Measurements from ENCODE around the gene HCRTR2. TPM values are rescaled to one million over a fixed set of nuclear protein-coding genes. Genes with fewer than 3 reads are reported as not detected.

Gene HCRTR2
- total and polyA plus RNA-seq, 2 of the 8 experiments (the other 6 are each of a cell fraction or from before 2014, with no cell fraction given) = 0.19 to 0.23 TPM

GRCh38 chr6:55286824-55287223, 112.5 kb downstream of the HCRTR2 start:
- ChIA-PET POLR2A (ENCODE audit: partially characterized antibody) (no interaction called here), CTCF (ENCODE audit: partially characterized antibody) (interaction anchor here (0.8 to 2.1 kb wide), 3 partner anchors 9 to 379 kb away, joined by 3 to 9 read pairs (median 3); no protein-coding TSS in a partner anchor)
- Histone ChIP-seq H3K79me2 (ENCODE audit: control insufficient read depth in 1 of 2, insufficient read depth in 2 of 2, low read length in 2 of 2) (no peaks in the 10 kb centered on the region), H4K91ac (replicated peaks; ENCODE audit: insufficient read length, low read length) (no peak overlapping the region), H3K27me3 (replicated peaks in 1 of 4; ENCODE audit: control insufficient read depth in 3 of 4, extremely low read depth in 1 of 4, insufficient read depth in 3 of 4, low read length in 3 of 4) (no peaks in the 10 kb centered on the region), H2BK12ac (ENCODE audit: low read depth, low read length) (no peak overlapping the region), H4K20me1 (replicated peaks in 1 of 2; ENCODE audit: control insufficient read depth in 1 of 2, insufficient read depth in 2 of 2, low read length in 2 of 2) (no peaks in the 10 kb centered on the region), H2BK5ac (ENCODE audit: low read depth, low read length) (no peak overlapping the region), H3K14ac (ENCODE audit: insufficient read length) (no peak overlapping the region), H4K8ac (ENCODE audit: extremely low read depth, insufficient read depth, low read length) (no peak overlapping the region), H2AFZ (ENCODE audit: low read length) (peak overlapping the region; percentile 73; the same call in 1 of the 2 replicates), H3K23me2 (ENCODE audit: low read depth, low read length) (no peaks in the 10 kb centered on the region), H3K9ac (replicated peaks in 1 of 4; ENCODE audit: extremely low read depth in 1 of 4, low read depth in 3 of 4, low read length in 3 of 4) (no peak overlapping the region), H3K36me3 (ENCODE audit: control insufficient read depth in 2 of 4, insufficient read depth in 4 of 4, low read length in 3 of 4) (no peaks in the 10 kb centered on the region), H3K4ac (replicated peaks; ENCODE audit: insufficient read length, low read depth, low read length) (no peak overlapping the region), H2AK5ac (ENCODE audit: low read depth, low read length) (no peak overlapping the region), H3K79me1 (ENCODE audit: low read depth, low read length) (no peaks in the 10 kb centered on the region), H2BK120ac (replicated peaks; ENCODE audit: low read depth, low read length) (no peak overlapping the region), H3K4me3 (ENCODE audit: extremely low read depth in 1 of 4, insufficient read depth in 2 of 4, low read depth in 3 of 4, low read length in 4 of 4) (no peak overlapping the region), H3K23ac (ENCODE audit: insufficient read length) (no peak overlapping the region), H2BK20ac (ENCODE audit: low read length) (no peak overlapping the region), H3K56ac (replicated peaks; ENCODE audit: insufficient read length, low read depth, low read length) (no peak overlapping the region), H3K18ac (ENCODE audit: extremely low read depth, low read length) (no peak overlapping the region), H4K5ac (ENCODE audit: insufficient read length, low read depth, low read length) (no peak overlapping the region), H2BK15ac (ENCODE audit: low read length) (no peak overlapping the region), H3K4me1 (replicated peaks in 1 of 4; ENCODE audit: control insufficient read depth in 3 of 4, insufficient read depth in 4 of 4, low read length in 3 of 4) (no peaks in the 10 kb centered on the region), H3K4me2 (ENCODE audit: insufficient read depth in 1 of 2, low read depth in 2 of 2, low read length in 2 of 2) (no peak overlapping the region), H3K9me3 (ENCODE audit: insufficient read depth in 2 of 2, low read depth in 1 of 2, low read length in 1 of 2) (no peaks in the 10 kb centered on the region), H3K27ac (ENCODE audit: low read depth, low read length) (no peak overlapping the region)
- 91% methylated on average over 2 of the region's 2 CpGs; no CpG with 5 or more reads in 1 of the 2 experiments for whole genome bisulfite sequencing, 2 experiments (ENCODE audit: extremely low coverage in 1 of 2, insufficient coverage in 1 of 2, insufficient read length in 1 of 2, insufficient replicate concordance in 2 of 2, low coverage in 1 of 2, low lambda C conversion rate in 2 of 2, missing lambda C conversion rate in 1 of 2)
- FAIRE-seq = no peak
- no peak for DNase-seq (ENCODE audit: low read depth in 1 of 2, low spot score in 2 of 2)
- TF ChIP-seq SIX5 (IDR thresholded peaks at IDR 0.05; ENCODE audit: low read depth, low read length) (no peak), SAP30 (IDR thresholded peaks at IDR 0.05; ENCODE audit: insufficient read depth, insufficient replicate concordance, low read length) (no peak), CEBPB (IDR thresholded peaks at IDR 0.05; ENCODE audit: low read depth, low read length) (no peak), YY1 (IDR thresholded peaks at IDR 0.05; ENCODE audit: low read depth, low read length) (no peak), CBX5 (IDR thresholded peaks at IDR 0.05; ENCODE audit: low read depth, low read length) (no peak), POLR2AphosphoS5 (IDR thresholded peaks at IDR 0.05; ENCODE audit: low read depth, low read length) (no peak), NANOG (IDR thresholded peaks at IDR 0.05; ENCODE audit: insufficient read depth, low read depth, low read length, poor library complexity, severe bottlenecking) (no peak), KDM1A (IDR thresholded peaks at IDR 0.05; ENCODE audit: borderline replicate concordance, low read length) (no peak), NRF1 (IDR thresholded peaks at IDR 0.05; ENCODE audit: low read depth, low read length) (no peak), EP300 (IDR thresholded peaks at IDR 0.05; ENCODE audit: borderline replicate concordance in 1 of 2, low read depth in 2 of 2, low read length in 2 of 2) (no peak), TEAD4 (IDR thresholded peaks at IDR 0.05; ENCODE audit: low read depth, low read length) (no peak), SP1 (IDR thresholded peaks at IDR 0.05; ENCODE audit: low read depth, low read length) (no peak), POLR2A (IDR thresholded peaks at IDR 0.05; ENCODE audit: control extremely low read depth in 1 of 2, low read depth in 2 of 2, low read length in 2 of 2) (no peak), MAFK (IDR thresholded peaks at IDR 0.05; ENCODE audit: low read depth, low read length) (no peak), RAD21 (IDR thresholded peaks at IDR 0.05 in 1 of 2, conservative IDR thresholded peaks at IDR 0.05 in 1 of 2; ENCODE audit: low read depth in 2 of 2, low read length in 2 of 2) (no peak)

Data from H1 (cell line).